Medulla oblongata (tissue), 1 donor: ENCODE results near the gene SOS1.
"Not testable (repeated sequence)": the region's sequence is repeated elsewhere in the genome, so short reads cannot be mapped to it uniquely, and the experiment has no call there.

Experiments used
- DNase-seq: peaks from one replicate; pipeline ENCODE4 v3.0.0-alpha.2; 2015; ENCODE audit errors: extremely low spot score

The SOS1 gene

GRCh38 chr2:39120771-39121522 lies at the start of gene SOS1:
Gene SOS1, minus strand, starts transcription at chr2:39121051. Its CDS starts 629 bp downstream, at chr2:39120422.
- peak; percentile 94 for DNase-seq

GRCh38 chr2:39164089-39164488 lies 43.2 kb upstream of the SOS1 start:
- DNase-seq = no peak

- DNase-seq = no peak
Measured at GRCh38 chr2:39160982-39161381, 40.1 kb upstream of the SOS1 start.

- DNase-seq = no peak
Measured at GRCh38 chr2:39159283-39159682, 38.4 kb upstream of the SOS1 start.

- no peak for DNase-seq
Measured at GRCh38 chr2:39158351-39158750, 37.5 kb upstream of the SOS1 start.

- DNase-seq = no peak
Measured at GRCh38 chr2:39156846-39157245, 36.0 kb upstream of the SOS1 start.

GRCh38 chr2:39156107-39156506 lies 35.3 kb upstream of the SOS1 start:
- DNase-seq = no peak

GRCh38 chr2:39155573-39155972 lies 34.7 kb upstream of the SOS1 start:
- not testable (repeated sequence) for DNase-seq

GRCh38 chr2:39154944-39155343 lies 34.1 kb upstream of the SOS1 start:
- DNase-seq = no peak

GRCh38 chr2:39153312-39153711 lies 32.5 kb upstream of the SOS1 start:
- DNase-seq = no peak

GRCh38 chr2:39152504-39152903 lies 31.7 kb upstream of the SOS1 start:
- no peak for DNase-seq

- DNase-seq = no peak
Measured at GRCh38 chr2:39150890-39151497, 30.1 kb upstream of the SOS1 start.

GRCh38 chr2:39150102-39150562 lies 29.3 kb upstream of the SOS1 start:
- no peak for DNase-seq

- DNase-seq = no peak
Measured at GRCh38 chr2:39146630-39147029, 25.8 kb upstream of the SOS1 start.

GRCh38 chr2:39145906-39146421 lies 25.1 kb upstream of the SOS1 start:
- no peak for DNase-seq

- no peak for DNase-seq
Measured at GRCh38 chr2:39144416-39144815, 23.6 kb upstream of the SOS1 start.

GRCh38 chr2:39142904-39143605 lies 22.2 kb upstream of the SOS1 start:
- no peak for DNase-seq

GRCh38 chr2:39141334-39142271 lies 20.8 kb upstream of the SOS1 start:
- no peak for DNase-seq

GRCh38 chr2:39140948-39141333 lies 20.1 kb upstream of the SOS1 start:
- not testable (repeated sequence) for DNase-seq

- DNase-seq = no peak
Measured at GRCh38 chr2:39140322-39140847, 19.5 kb upstream of the SOS1 start.
